Keratinocyte (primary cell): ENCODE data around the gene ISG15. TPM values are rescaled to one million over a fixed set of nuclear protein-coding genes. Genes with fewer than 3 reads are reported as not detected.

Source experiments
- DNase-seq: peaks from one replicate; pipeline ENCODE4 v3.0.0-alpha.2; 2011; ENCODE audit warnings: low read depth, missing footprints, low spot score
- FAIRE-seq: peaks from 2 replicates; lab custom pipeline; 2011; peaks lifted over from hg19 to GRCh38; lab: Jason Lieb, UNC
- H2AFZ ChIP-seq: 2 replicates; pipeline ENCODE4 v1.6.0; 2012; ENCODE audit warnings: low read length, control low read depth, inconsistent platforms; ENCODE audit not compliant: control insufficient read depth
- H3K27ac ChIP-seq: 2 replicates; pipeline ENCODE4 v1.5.1; 2011; ENCODE audit warnings: low read length; ENCODE audit not compliant: control insufficient read depth, insufficient read depth
- H3K27me3 ChIP-seq: 3 replicates; pipeline ENCODE4 v1.6.0; 2011; ENCODE audit warnings: low read length; ENCODE audit not compliant: control insufficient read depth, insufficient read depth; ENCODE audit errors: extremely low read depth
- H3K36me3 ChIP-seq, 2 experiments: 2 replicates in 1 of 2; 3 replicates in 1 of 2; pipeline ENCODE4 v1.5.1; 2011; ENCODE audit warnings: low read length in 2 of 2, mild to moderate bottlenecking in 1 of 2; ENCODE audit not compliant: control insufficient read depth in 2 of 2, insufficient read depth in 2 of 2; ENCODE audit errors: extremely low read depth in 1 of 2
- H3K4me1 ChIP-seq: 3 replicates; pipeline ENCODE4 v1.5.1; 2011; ENCODE audit warnings: low read length; ENCODE audit not compliant: control insufficient read depth, insufficient read depth; ENCODE audit errors: extremely low read depth
- H3K4me2 ChIP-seq: 3 replicates; pipeline ENCODE4 v1.6.0; 2011; ENCODE audit warnings: low read depth, low read length; ENCODE audit not compliant: control insufficient read depth, insufficient read depth; ENCODE audit errors: extremely low read depth
- H3K4me3 ChIP-seq, 3 experiments: fragments of 200-600 bp in 1 of 3; sonication (generic) in 1 of 3; 2 replicates in 2 of 3; 3 replicates in 1 of 3; pipeline ENCODE4 v1.5.1; 2011 to 2016; ENCODE audit warnings: low read length in 3 of 3, mild to moderate bottlenecking in 3 of 3, control low read depth in 2 of 3, inconsistent platforms in 1 of 3, low read depth in 1 of 3, mixed read lengths in 1 of 3, mixed run types in 1 of 3, moderate library complexity in 1 of 3; ENCODE audit not compliant: control insufficient read depth in 2 of 3, insufficient read depth in 2 of 3; ENCODE audit errors: extremely low read depth in 1 of 3
- H3K79me2 ChIP-seq: 2 replicates; pipeline ENCODE4 v1.6.0; 2012; ENCODE audit warnings: low read length; ENCODE audit not compliant: control insufficient read depth, insufficient read depth
- H3K9ac ChIP-seq: 3 replicates; pipeline ENCODE4 v1.6.0; 2011; ENCODE audit warnings: low read length; ENCODE audit not compliant: control insufficient read depth, insufficient read depth; ENCODE audit errors: extremely low read depth
- H3K9me1 ChIP-seq: 3 replicates; pipeline ENCODE4 v1.6.0; 2011; ENCODE audit warnings: low read length; ENCODE audit not compliant: control insufficient read depth, insufficient read depth; ENCODE audit errors: extremely low read depth
- H3K9me3 ChIP-seq: 2 replicates; pipeline ENCODE4 v1.5.1; 2012; ENCODE audit warnings: low read depth, low read length; ENCODE audit not compliant: control insufficient read depth
- H4K20me1 ChIP-seq: 3 replicates; pipeline ENCODE4 v1.6.0; 2011; ENCODE audit warnings: low read length; ENCODE audit not compliant: control insufficient read depth, insufficient read depth; ENCODE audit errors: extremely low read depth
- EZH2 ChIP-seq: IDR thresholded peaks from one replicate; pipeline ENCODE4 v1.6.1; 2012; ENCODE audit warnings: inconsistent platforms, mild to moderate bottlenecking, low read length, moderate library complexity
- dilution Hi-C: fragments of 300-500 bp; cut with MboI; formaldehyde crosslinking; loops from one replicate; pipeline ENCODE4 v1.7.0; 2020; ENCODE audit warnings: low sequenced_read_pairs; ENCODE audit not compliant: extremely low pct_ligation_motif_present
- polyA plus RNA-seq, 5 experiments: library from polyadenylated mRNA; depleted of rRNA in 3 of 5; stranded (reverse) in 3 of 5; stranded (forward) in 1 of 5; unstranded in 1 of 5; fragments of >200 nt; gene quantifications; 1 replicate in 1 of 5; 2 replicates in 3 of 5; 3 replicates in 1 of 5; pipeline versions ENCODE4 v1.2.1 to v1.2.3, GENCODE V29; 2011 to 2012; ENCODE audit warnings: missing spikeins in 2 of 5, low read depth in 1 of 5, low replicate concordance in 1 of 5
- TF ChIP-seq, protein P1 (sequence below), 3 experiments: IDR thresholded peaks in 1 of 3; conservative IDR thresholded peaks in 1 of 3; optimal IDR thresholded peaks in 1 of 3; 2 replicates in 2 of 3; 3 replicates in 1 of 3; pipeline versions ENCODE3 to v1.5.1; 2011; ENCODE audit warnings: low read length in 3 of 3, mild to moderate bottlenecking in 3 of 3, moderate library complexity in 2 of 3, control low read depth in 1 of 3, inconsistent platforms in 1 of 3; ENCODE audit not compliant: insufficient read depth in 2 of 3; ENCODE audit errors: extremely low read depth in 1 of 3

Gene ISG15
- polyA plus RNA-seq, 1 donor (not counting 4 experiments of a cell fraction or from before 2014, with no cell fraction given), result 246 TPM

DNA sequence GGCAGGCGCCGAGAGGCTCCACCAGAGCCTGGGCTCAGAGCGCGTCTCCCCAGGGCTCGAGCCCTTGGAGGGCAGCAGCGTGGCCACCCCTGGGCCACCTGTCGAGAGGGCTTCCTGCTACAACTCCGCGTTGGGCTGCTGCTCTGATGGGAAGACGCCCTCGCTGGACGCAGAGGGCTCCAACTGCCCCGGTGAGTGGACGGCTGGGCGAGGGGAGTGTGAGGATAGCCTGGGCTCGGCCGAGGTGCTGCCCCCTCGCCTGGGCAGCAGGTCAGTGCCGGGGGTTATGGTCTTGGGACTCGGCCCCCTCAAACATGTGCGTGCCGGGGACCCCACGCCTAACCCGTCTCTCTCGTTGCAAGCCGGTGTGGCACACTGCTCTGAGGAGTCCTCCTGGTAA is 33.5 kb downstream of the ISG15 start:
- no peak overlapping the region for H3K4me2 ChIP-seq
- H4K20me1 ChIP-seq, result peaks cover 24% of the 10 kb centered on the region
- peaks cover 40 to 46% of the 10 kb centered on the region in 2 experiments for H3K36me3 ChIP-seq
- no peaks in the 10 kb centered on the region for H3K9me3 ChIP-seq
- dilution Hi-C loops, result no loop called here
- no peak overlapping the region for H2AFZ ChIP-seq
- no peaks in the 10 kb centered on the region for H3K9me1 ChIP-seq
- no peaks in the 10 kb centered on the region for H3K4me1 ChIP-seq
- H3K79me2 ChIP-seq, result peaks cover 28% of the 10 kb centered on the region
- no peaks in the 10 kb centered on the region for H3K27me3 ChIP-seq
- TF ChIP-seq, protein P1, sequence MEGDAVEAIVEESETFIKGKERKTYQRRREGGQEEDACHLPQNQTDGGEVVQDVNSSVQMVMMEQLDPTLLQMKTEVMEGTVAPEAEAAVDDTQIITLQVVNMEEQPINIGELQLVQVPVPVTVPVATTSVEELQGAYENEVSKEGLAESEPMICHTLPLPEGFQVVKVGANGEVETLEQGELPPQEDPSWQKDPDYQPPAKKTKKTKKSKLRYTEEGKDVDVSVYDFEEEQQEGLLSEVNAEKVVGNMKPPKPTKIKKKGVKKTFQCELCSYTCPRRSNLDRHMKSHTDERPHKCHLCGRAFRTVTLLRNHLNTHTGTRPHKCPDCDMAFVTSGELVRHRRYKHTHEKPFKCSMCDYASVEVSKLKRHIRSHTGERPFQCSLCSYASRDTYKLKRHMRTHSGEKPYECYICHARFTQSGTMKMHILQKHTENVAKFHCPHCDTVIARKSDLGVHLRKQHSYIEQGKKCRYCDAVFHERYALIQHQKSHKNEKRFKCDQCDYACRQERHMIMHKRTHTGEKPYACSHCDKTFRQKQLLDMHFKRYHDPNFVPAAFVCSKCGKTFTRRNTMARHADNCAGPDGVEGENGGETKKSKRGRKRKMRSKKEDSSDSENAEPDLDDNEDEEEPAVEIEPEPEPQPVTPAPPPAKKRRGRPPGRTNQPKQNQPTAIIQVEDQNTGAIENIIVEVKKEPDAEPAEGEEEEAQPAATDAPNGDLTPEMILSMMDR (optimal IDR thresholded peaks at IDR 0.05 in 1 of 3, IDR thresholded peaks at IDR 0.05 in 1 of 3, conservative IDR thresholded peaks at IDR 0.05 in 1 of 3; ENCODE audit: extremely low read depth in 1 of 3, insufficient read depth in 2 of 3, low read length in 3 of 3), result no peak
- no peak for TF ChIP-seq EZH2
- no peak overlapping the region for H3K4me3 ChIP-seq
- FAIRE-seq (no peak), DNase-seq (no peak)
- no peak overlapping the region for H3K9ac ChIP-seq
- no peak overlapping the region for H3K27ac ChIP-seq

DNA sequence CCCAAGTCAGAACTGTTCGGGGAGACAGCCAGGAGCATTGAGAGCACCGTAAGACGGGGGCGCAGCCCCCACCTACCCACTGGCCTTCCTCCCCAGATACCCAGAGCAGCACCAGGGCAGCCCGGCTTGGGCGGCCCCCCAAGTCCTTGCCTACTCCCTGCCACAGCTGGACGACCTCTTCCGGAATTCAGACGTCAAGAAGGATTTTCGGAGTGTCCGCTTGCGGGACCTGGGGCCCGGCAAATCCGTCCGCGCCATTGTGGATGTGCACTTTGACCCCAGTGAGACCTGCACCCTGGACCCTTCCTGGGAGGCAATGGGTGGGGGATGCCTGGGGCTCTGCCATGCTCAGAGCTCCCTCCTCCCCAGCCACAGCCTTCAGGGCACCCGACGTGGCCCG is 34.1 kb downstream of the ISG15 start:
- Histone ChIP-seq H3K79me2 (peaks cover 22% of the 10 kb centered on the region), H3K4me2 (no peak overlapping the region), H2AFZ (no peak overlapping the region), H3K9me3 (no peaks in the 10 kb centered on the region), H3K27me3 (no peaks in the 10 kb centered on the region), H4K20me1 (peaks cover 24% of the 10 kb centered on the region), H3K36me3 (peaks cover 42 to 48% of the 10 kb centered on the region in 2 experiments), H3K4me1 (no peaks in the 10 kb centered on the region), H3K4me3 (no peak overlapping the region), H3K9ac (no peak overlapping the region), H3K27ac (no peak overlapping the region), H3K9me1 (no peaks in the 10 kb centered on the region)
- dilution Hi-C loops, result no loop called here
- FAIRE-seq (no peak), DNase-seq (no peak)
- TF ChIP-seq, protein P1 (optimal IDR thresholded peaks at IDR 0.05 in 1 of 3, IDR thresholded peaks at IDR 0.05 in 1 of 3, conservative IDR thresholded peaks at IDR 0.05 in 1 of 3; ENCODE audit: extremely low read depth in 1 of 3, insufficient read depth in 2 of 3, low read length in 3 of 3), result no peak
- no peak for TF ChIP-seq EZH2
